Upper lobe of left lung (tissue), 6 donors: Measurements from ENCODE around the gene HOXC11. TPM values are rescaled to one million over a fixed set of nuclear protein-coding genes. Genes with fewer than 3 reads are reported as not detected.

Experiments used
- ATAC-seq, 2 donors: fragments of 200-7000 bp; cut with Tn5 transposase; one replicate each; pipeline ENCODE4 v1.9.1; 2022; ENCODE audit warnings: mild to moderate bottlenecking in 2 of 2, moderate library complexity in 2 of 2; ENCODE audit not compliant: low FRiP score in 2 of 2
- DNase-seq, 2 donors: peaks; one replicate each; pipeline ENCODE4 v3.0.0-alpha.2; 2019 to 2020
- H3K27ac ChIP-seq, 4 donors: fragments of 200-600 bp; sonication (generic); one replicate each; pipeline ENCODE4 v1.5.1; 2016 to 2019
- H3K27me3 ChIP-seq, 4 donors: fragments of 200-600 bp; sonication (generic); one replicate each; pipeline ENCODE4 v1.5.1; 2017 to 2019
- H3K36me3 ChIP-seq, 4 donors: fragments of 200-600 bp; sonication (generic); one replicate each; pipeline ENCODE4 v1.5.1; 2016 to 2019
- H3K4me1 ChIP-seq, 4 donors: fragments of 200-600 bp; sonication (generic); one replicate each; pipeline ENCODE4 v1.5.1; 2018 to 2019
- H3K4me3 ChIP-seq, 4 donors: fragments of 200-600 bp; sonication (generic); one replicate each; pipeline ENCODE4 v1.5.1; 2017 to 2019; ENCODE audit warnings: mild to moderate bottlenecking in 2 of 4, moderate library complexity in 1 of 4
- H3K9me3 ChIP-seq, 4 donors: fragments of 200-600 bp; sonication (generic); one replicate each; pipeline ENCODE4 v1.5.1; 2018 to 2019
- EP300 ChIP-seq, 4 donors: sonication (generic); formaldehyde crosslinking; IDR thresholded peaks; one replicate each; pipeline ENCODE4 v1.5.1; 2017; ENCODE audit warnings: antibody characterized with exemption in 4 of 4, control low read depth in 2 of 4
- POLR2A ChIP-seq, 4 donors: fragments of 450-650 bp; IDR thresholded peaks; one replicate each; pipeline ENCODE4 v1.5.1; 2016 to 2017; ENCODE audit warnings: antibody characterized with exemption in 4 of 4, mild to moderate bottlenecking in 2 of 4
- POLR2AphosphoS5 ChIP-seq, 2 donors: sonication (generic); formaldehyde crosslinking; IDR thresholded peaks; one replicate each; pipeline ENCODE4 v1.5.1; 2017; ENCODE audit warnings: antibody characterized with exemption in 2 of 2
- WGBS, 2 donors: methylation state at CpG; one replicate each; pipeline ENCODE4 v1.1.5; 2017 to 2018; 5-methylcytosine and 5-hydroxymethylcytosine counted together
- total RNA-seq, 6 donors: library from RNA; depleted of rRNA in 4 of 6; stranded (reverse); fragments of >200 nt in 4 of 6; gene quantifications; one replicate each; pipeline versions ENCODE4 v1.1.0 to v1.2.1, GENCODE V29; 2016 to 2021
- TF ChIP-seq, protein P1 (sequence below), 6 experiments: fragments of 450-650 bp in 4 of 6; fragments of 200-600 bp in 2 of 6; sonication (generic) in 2 of 6; IDR thresholded peaks; one replicate each; pipeline ENCODE4 v1.5.1; 2016 to 2019; ENCODE audit warnings: antibody characterized with exemption in 6 of 6
- donor health status: DM: no; HTN: no; CAD: no; lungs with moderate emphysema.
- donor health status: DM: no; HTN: yes; CAD: no; lungs with severe emphysema.

The HOXC11 gene
- total RNA-seq, 6 donors from 2014 or later = not detected

DNA sequence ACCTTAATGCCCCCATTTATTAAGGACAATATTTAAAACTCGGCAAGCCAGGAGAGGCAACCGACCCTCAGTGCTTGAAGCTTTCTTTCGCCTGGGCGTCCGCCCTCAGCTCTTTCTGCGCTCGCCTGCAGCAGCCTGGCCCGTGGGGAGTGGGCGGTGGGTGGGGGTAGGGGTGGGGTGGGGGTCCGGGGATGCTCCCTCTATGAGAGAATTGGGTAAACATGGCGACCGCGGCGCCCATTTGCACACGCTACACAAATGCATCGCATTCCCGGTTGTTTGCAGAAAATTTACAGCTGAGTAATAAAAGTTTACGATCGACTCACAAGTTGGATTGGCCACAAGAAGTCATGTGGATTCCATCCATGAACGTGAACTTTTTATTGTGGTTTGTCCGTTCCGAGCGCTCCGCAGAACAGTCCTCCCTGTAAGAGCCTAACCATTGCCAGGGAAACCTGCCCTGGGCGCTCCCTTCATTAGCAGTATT lies 43.6 kb downstream of the HOXC11 start:
- no peak overlapping the region for H3K4me3 ChIP-seq
- H3K36me3 ChIP-seq = no peaks in the 10 kb centered on the region
- H3K4me1 ChIP-seq = peaks cover 26 to 35% (median 33%) of the 10 kb centered on the region in 4 donors
- peak in 1 of 2 donors; percentile 26 for ATAC-seq
- peaks cover 1 to 88% (median 43%) of the 10 kb centered on the region in 4 donors for H3K27me3 ChIP-seq
- peak in 1 of 2 donors; percentile 35 for DNase-seq
- 3 to 6% methylated on average over 24 to 25 of the region's 25 CpGs for WGBS, 2 donors
- H3K9me3 ChIP-seq = no peaks in the 10 kb centered on the region
- no peak for TF ChIP-seq POLR2A (IDR thresholded peaks at IDR 0.05)
- no peak overlapping the region for H3K27ac ChIP-seq

- no peak for TF ChIP-seq EP300 (IDR thresholded peaks at IDR 0.05)
- TF ChIP-seq, protein P1, sequence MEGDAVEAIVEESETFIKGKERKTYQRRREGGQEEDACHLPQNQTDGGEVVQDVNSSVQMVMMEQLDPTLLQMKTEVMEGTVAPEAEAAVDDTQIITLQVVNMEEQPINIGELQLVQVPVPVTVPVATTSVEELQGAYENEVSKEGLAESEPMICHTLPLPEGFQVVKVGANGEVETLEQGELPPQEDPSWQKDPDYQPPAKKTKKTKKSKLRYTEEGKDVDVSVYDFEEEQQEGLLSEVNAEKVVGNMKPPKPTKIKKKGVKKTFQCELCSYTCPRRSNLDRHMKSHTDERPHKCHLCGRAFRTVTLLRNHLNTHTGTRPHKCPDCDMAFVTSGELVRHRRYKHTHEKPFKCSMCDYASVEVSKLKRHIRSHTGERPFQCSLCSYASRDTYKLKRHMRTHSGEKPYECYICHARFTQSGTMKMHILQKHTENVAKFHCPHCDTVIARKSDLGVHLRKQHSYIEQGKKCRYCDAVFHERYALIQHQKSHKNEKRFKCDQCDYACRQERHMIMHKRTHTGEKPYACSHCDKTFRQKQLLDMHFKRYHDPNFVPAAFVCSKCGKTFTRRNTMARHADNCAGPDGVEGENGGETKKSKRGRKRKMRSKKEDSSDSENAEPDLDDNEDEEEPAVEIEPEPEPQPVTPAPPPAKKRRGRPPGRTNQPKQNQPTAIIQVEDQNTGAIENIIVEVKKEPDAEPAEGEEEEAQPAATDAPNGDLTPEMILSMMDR (IDR thresholded peaks at IDR 0.05) = no peak
- WGBS, 2 donors = 4 to 5% methylated on average over 20 to 23 of the region's 24 CpGs
- no peaks in the 10 kb centered on the region for H3K36me3 ChIP-seq
- peaks cover 1 to 84% (median 41%) of the 10 kb centered on the region in 4 donors for H3K27me3 ChIP-seq
- DNase-seq = peak in 1 of 2 donors; percentile 35
- no peak overlapping the region for H3K27ac ChIP-seq
- no peaks in the 10 kb centered on the region for H3K9me3 ChIP-seq
- ATAC-seq = peak in 1 of 2 donors; percentile 33
- peaks cover 26 to 35% (median 33%) of the 10 kb centered on the region in 4 donors for H3K4me1 ChIP-seq
- peak overlapping the region in 3 of 4 donors; percentile 30 to 46 (median 45) for H3K4me3 ChIP-seq
These were observed 44.3 kb downstream of the HOXC11 start for GRCh38 chr12:54017027-54017788.

DNA sequence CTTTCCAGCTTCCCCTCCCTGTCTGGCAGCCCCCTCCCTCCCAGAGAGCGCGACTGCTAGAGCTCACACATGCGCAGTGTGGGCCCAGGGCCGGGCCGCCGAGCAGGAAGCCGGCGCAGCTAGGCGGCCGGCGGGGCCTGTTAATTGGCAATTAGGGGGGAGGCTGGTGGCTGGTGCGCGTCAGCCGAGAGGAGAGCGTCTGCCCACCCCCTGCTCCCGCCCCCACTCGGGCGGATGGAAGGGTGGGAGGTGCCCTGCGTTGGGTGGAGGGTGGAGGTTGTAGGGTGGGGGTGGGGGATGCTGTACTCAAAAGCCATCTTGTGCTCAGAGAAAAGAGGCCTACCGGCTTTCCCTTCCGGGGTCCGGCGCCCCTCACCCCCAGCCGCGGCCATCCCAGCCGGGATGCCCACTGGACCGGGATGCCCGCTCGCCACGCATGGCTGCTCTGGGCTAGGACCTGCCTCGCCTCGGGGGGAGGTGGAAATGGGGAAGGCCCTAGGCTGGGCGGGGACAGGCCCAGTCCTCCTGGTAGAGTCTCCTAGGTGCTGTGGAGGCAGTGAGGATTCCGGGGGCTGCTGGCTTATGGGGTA lies 45.0 kb downstream of the HOXC11 start:
- TF ChIP-seq POLR2A (IDR thresholded peaks at IDR 0.05) = no peak
- TF ChIP-seq POLR2AphosphoS5 (IDR thresholded peaks at IDR 0.05) = no peak
- TF ChIP-seq, protein P1 (IDR thresholded peaks at IDR 0.05) = no peak
- no peak for TF ChIP-seq EP300 (IDR thresholded peaks at IDR 0.05)
- Histone ChIP-seq H3K4me3 (peak overlapping the region in 3 of 4 donors; percentile 30 to 46 (median 45)), H3K27me3 (peaks cover 1 to 78% (median 39%) of the 10 kb centered on the region in 4 donors), H3K36me3 (no peaks in the 10 kb centered on the region), H3K9me3 (no peaks in the 10 kb centered on the region), H3K4me1 (peaks cover 26 to 35% (median 33%) of the 10 kb centered on the region in 4 donors), H3K27ac (peak overlapping the region in 1 of 4 donors; percentile 48)
- WGBS, 2 donors = 3 to 5% methylated on average over 8 to 26 of the region's 34 CpGs
- DNase-seq (peak; percentile 46 to 92), ATAC-seq (peak; percentile 50 to 91)

DNA sequence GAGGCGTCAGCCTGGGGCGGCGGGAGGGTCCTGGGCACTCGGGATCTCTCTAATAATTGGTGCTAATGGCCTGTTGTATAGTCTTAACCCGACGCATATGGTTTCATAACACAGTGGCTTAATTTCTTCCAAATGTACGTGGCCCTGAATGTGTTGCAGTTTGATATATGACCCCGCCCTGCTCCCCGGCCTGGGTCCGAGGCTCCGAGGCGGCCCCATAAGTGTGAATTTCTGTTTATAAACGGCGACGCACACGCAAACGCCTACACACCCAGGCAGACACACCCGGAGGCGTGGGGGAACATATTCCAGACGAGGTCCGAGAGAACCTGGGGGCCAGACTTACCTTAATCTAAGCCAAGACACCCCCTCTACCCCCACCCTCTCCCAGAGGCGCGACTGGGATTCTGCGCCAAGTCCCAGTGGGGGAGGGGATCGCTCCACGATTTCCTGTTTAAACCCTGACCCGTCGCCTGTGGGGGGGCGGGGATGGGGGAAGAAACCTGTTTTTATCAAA lies 45.6 kb downstream of the HOXC11 start:
- no peaks in the 10 kb centered on the region for H3K9me3 ChIP-seq
- H3K4me3 ChIP-seq = peak overlapping the region in 2 of 4 donors; percentile 45 to 46
- ATAC-seq (peak in 1 of 2 donors; percentile 2), DNase-seq (no peak)
- peak overlapping the region in 1 of 4 donors; percentile 48 for H3K27ac ChIP-seq
- no peak for TF ChIP-seq POLR2A (IDR thresholded peaks at IDR 0.05)
- no peak for TF ChIP-seq POLR2AphosphoS5 (IDR thresholded peaks at IDR 0.05)
- peaks cover 1 to 73% (median 39%) of the 10 kb centered on the region in 4 donors for H3K27me3 ChIP-seq
- peaks cover 26 to 35% (median 33%) of the 10 kb centered on the region in 4 donors for H3K4me1 ChIP-seq
- 20 to 37% methylated on average over 18 to 29 of the region's 29 CpGs for WGBS, 2 donors
- no peaks in the 10 kb centered on the region for H3K36me3 ChIP-seq

GRCh38 chr12:54019091-54019811 lies 46.3 kb downstream of the HOXC11 start:
- Histone ChIP-seq H3K36me3 (no peaks in the 10 kb centered on the region), H3K27ac (peak overlapping the region in 1 of 4 donors; percentile 30), H3K9me3 (no peaks in the 10 kb centered on the region), H3K4me1 (peaks cover 26 to 33% (median 32%) of the 10 kb centered on the region in 4 donors), H3K27me3 (peaks cover 1 to 72% (median 42%) of the 10 kb centered on the region in 4 donors), H3K4me3 (peak overlapping the region in 1 of 4 donors; percentile 14)
- DNase-seq = peak in 1 of 2 donors; percentile 74
- no peak for ATAC-seq
- 33 to 46% methylated on average over 37 to 43 of the region's 43 CpGs for WGBS, 2 donors
- TF ChIP-seq EP300 (IDR thresholded peaks at IDR 0.05) (no peak), POLR2AphosphoS5 (IDR thresholded peaks at IDR 0.05) (no peak), POLR2A (IDR thresholded peaks at IDR 0.05) (no peak)
- TF ChIP-seq, protein P1 (IDR thresholded peaks at IDR 0.05) = no peak
